Ammon's horn (tissue), 1 donor: ENCODE measurements around the gene CTBP2.
"Not testable (repeated sequence)": the region's sequence is repeated elsewhere in the genome, so short reads cannot be mapped to it uniquely, and the experiment has no call there.

Source experiments
- DNase-seq: peaks from one replicate; pipeline ENCODE4 v3.0.0-alpha.2; 2016; ENCODE audit warnings: low spot score

Gene CTBP2

DNA sequence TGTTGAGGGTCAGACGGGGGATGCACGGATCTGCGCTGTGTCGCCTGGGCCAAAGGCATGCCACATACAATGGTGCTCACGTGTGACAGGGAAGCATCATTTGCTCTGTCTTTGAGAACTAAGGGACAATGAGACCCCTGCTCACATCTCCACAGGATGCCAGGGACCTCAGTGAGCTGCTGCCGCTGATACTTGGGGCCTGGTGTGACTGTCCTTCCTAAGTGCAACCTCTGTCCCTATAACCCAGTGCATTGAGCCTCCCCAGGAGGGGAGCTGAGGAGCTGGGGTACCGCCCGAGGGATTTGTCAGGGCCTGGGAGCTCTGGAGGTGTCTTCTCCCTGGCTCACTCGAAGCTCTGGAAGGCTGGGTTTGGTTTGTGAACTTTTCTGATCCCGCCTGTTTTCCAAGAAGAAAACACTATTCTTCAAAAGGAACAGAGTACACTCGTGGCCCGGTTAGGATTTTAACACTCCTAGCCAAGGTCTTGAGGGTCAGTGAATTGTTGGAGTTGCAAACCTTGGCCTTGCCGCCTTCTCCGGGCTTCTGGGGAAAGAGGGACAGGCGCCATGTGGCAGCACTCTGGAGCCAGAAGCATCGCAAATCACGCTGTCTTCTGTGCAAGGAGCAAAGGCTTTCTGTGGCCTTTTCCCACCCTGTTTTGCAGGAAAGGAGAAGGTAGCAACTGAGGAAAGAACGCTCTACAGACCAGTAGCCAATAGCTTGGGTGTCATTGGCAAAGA is 26.2 kb upstream of the CTBP2 start:
- DNase-seq: no peak

DNA sequence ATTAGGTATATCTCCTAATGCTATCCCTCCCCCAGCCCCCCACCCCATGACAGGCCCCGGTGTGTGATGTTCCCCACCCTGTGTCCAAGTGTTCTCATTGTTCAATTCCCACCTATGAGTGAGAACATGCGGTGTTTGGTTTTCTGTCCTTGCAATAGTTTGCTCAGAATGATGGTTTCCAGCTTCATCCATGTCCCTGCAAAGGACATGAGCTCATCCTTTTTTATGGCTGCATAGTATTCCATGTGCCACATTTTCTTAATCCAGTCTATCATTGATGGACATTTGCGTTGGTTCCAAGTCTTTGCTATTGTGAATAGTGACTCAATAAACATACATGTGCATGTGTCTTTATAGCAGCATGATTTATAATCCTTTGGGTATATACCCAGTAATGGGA is 18.7 kb upstream of the CTBP2 start:
- not testable (repeated sequence) for DNase-seq

DNA sequence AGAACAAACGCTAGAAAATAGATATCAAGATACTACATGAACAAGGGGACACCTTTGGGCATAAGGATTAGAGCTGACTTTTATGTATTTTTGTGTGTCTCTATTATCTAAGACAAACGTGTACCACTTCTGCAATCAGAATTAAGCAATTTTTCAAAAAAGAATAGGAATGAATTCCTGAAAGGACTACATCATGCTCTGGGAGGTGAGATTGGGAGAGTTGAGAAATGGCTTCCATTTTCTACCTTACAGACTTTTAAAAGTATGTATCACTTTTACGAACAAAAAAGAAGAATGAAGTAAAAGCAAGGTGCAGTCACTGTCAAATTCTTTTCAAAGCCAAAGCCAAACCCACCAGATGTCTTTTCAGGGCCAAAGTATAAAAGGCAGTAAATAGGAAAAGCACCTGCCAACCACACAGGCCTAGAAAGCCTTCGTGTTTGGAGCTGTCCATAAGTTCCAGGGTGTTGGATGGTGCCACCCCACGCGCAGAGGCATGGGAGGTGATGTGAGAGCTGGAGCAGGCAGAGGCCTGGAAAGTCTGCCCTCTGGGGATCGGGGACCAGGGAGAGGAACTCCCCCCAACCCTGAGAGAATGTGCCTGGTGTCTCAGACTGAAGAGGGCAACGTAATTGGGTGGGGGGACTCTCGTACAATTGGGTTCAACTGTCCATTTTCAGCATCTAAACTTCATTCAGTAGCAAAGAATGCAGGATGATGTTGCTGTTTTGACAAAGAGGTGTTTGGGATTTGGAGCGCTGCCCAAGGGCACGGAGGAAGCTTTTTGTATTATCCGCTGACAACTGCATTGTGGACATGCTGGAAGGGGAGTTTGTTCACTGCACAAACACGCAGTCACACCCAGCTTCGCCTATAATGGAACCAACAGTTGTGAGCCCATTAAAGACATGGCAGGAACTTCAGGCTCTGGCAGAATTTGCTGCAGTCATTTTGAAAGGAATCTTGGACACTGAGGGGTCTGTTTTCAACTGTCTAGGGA is 17.6 kb upstream of the CTBP2 start:
- DNase-seq: no peak

DNA sequence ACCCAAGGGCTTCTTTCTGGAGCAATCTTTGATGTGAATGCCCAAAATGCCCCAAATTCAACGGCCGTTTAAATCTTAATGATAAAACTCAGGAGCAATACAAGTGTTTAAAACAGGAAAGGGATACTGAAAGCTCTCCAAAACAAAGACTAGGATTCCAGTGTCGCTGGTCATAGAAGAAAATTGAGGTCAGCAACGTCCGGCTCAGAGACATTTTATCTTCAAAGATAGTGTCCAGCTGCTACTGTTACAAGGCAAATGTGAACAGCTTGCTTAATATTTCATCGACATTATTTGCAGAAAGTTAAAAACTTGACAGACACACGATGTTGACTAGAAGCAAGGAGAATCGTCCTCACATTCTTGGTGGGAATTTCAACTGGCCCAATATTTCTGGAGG is 15.4 kb upstream of the CTBP2 start:
- no peak for DNase-seq

DNA sequence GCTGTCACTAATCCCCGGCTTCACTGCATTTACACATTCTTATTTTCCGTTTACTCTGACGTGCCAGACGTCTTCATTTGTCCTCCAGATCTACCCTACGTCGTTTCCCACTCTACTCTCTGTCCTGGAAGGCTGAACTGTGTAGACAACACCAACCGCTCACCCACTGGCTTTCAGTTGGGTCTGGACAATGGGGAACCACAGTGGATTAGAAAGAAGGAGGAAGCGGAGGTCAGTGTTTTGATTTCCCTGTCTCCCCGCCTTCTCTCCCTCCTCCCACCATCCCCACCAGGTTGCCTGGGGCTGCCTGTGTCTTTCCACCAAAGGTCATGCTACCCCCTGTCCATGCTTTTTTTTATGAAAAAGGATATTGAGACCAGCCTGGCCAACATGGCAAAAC is 14.0 kb upstream of the CTBP2 start:
- DNase-seq: no peak

DNA sequence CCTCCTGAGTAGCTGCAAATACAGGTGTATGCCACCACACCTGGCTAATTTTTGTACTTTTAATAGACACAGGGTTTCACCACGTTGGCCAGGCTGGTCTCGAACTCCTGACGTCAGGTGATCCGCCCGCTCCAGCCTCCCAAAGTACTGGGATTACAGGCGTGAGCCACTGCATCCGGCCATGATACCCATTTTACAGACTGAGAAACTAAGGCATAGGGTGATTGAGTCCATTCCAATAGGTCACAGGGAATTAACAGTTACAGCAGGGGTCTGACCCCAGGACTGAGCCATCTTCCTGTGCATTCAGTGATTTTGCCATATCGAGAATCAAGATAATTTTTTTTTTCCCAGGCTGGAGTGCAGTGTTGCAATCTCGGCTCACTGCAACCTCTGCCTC is 12.3 kb upstream of the CTBP2 start:
- no peak for DNase-seq

DNA sequence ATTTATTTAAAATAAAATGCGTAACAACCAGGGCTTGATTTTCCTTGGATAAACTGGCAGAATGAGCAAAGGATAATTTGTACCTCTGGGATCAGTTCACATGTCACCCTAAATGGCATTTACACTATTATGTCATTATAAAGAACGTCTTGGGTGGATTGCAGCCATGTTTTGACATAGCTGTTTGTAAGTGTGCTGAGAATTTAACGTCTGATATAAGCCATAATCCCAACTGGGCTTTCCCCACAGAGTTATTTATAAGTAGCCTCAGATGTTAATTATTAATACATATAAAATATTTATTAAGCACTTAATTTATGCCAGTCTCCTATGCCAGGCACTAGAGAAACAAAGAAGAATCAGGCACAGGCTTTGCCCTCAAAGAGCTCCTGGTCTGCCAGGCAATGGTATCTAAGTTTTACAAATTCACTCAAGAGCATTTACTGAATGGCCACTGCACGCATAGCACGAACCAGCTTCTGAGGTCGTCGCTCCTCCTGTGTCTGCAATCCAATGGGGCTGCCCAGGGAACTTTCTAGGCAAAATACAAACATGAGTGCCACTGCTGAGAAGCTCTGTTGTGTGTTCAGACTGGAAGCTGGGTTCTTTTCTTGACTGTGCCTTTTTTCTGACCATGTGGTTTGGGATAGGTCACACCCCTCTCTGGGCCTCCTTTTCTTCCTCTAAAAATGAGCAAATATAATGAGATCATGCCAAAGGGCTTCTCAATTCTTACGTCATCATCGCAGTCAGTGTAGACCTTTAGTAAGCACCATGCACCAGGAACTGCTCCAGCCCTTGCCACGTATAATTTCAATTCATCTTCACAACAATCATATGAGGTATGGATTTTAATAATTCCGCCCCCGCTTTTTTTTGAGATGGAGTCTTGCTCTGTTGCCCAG is 11.3 kb upstream of the CTBP2 start:
- no peak for DNase-seq

DNA sequence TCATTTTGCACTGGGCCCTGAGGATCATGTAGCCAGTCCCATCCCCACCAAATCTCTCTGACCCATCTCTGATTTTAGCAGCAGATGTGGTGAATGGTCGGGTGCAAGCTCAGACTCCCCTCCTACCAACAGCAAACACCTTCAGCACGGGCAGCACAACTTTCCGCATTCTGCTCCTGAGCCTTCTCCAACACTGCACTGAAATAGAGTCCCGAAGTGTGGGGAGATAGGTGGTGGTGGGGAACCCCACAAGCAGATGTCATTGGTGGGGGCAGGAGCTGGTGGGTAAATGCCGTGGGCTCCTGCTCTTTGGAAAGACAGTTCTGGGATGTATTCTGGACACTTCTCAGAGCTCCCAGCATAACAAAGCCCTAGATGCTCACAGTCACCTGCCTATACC is 9.6 kb upstream of the CTBP2 start:
- DNase-seq: no peak

DNA sequence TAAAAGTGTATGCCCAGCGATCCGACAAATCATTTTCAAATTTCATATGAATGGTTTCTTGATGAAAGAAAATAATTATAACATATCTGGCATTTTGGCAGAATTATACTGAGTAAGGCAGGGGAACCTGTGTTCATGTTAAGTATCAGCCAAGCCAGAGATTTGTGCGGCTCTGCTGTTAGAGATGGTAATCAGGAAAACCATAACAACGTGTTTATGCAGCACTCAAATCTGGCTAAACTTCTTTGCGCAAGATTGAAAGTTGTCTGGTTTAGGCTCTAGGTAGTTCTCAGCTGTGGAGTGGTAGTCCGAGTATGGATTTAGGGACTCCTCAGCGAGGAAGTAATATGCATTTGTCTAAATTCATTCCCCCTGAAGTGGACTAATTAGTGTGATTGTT is 8.9 kb upstream of the CTBP2 start:
- no peak for DNase-seq

DNA sequence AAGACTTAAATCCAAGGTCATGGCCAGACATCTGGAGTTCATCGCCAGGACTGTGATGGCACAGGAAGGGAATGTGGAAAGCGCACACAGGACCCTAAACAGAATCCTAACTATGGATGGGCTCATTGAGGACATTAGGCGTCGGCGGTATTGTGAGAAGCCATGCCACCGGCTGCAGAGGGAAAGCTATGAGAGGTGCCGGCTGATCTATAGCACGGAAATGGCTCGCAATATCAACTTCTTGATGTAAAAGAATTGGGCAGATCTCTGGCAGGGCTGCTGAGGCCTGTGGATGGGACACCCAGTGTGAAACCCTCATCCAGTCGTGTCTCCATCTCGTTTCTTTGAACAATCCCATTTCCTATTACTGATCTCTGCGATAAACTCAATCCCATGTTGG is 6.3 kb upstream of the CTBP2 start:
- DNase-seq: no peak

DNA sequence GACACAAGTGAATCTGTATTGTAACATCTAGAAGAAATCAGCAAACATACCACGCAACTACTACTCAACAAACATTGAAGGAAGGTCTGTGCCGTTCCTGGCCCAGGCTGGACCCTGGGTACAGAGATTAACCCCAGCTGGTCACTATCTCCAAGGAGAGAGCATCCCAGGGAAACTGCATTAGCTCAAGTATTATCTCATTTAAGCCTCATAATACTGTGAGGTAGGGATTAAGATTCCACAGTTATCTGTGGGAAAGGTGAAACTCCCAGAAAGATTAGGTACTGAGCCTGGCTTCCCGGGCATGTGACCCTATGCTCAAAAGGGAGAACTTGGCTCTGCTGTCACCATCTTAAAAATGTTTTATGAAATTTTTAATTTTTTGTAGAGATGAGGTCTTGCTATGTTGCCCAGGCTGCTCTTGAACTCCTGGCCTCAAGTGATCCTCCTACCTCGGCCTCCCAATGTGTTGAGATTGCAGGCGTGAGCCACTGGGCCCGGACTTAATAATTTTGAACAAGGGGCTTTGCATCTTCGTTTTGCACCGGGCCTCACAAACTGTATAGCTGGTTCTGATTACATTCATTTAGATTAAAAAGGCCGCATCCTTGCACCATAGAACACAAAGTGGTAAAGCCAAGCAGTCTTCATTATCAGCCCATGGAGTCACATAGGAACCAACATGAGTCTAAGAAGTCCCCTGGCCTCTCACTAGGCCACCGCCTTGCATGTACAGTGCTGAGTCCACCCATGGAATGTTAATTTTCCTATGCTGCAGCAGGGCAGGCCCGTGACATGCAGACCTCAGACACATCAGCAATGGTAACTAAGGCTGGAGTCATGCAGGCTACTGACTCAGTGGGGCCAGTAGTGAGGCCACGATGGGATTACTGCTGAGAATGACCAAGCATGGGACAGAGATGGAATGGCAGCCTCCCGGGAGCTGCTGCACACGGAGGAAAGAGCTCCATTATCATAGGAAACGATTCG is 5.5 kb upstream of the CTBP2 start:
- DNase-seq: no peak

DNA sequence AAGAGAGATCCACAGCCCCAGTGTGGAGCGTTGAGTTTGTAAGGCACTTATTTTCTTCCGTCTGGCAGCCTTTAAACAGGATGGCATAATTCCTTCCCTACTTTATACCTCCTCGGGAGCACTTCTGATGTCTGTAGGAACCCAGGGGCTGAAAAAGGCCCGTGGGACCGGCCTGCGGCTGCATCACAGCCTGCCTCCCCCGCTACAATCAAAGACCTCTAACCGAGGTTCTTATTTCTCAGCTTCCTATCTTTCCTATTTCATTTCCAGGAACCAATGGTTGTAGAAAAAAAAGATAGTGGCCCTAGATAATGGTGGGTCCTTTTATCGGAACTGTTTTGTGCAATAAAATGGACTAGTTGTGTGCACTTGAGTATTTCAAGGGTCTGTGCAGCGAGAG is 4.1 kb upstream of the CTBP2 start:
- no peak for DNase-seq

DNA sequence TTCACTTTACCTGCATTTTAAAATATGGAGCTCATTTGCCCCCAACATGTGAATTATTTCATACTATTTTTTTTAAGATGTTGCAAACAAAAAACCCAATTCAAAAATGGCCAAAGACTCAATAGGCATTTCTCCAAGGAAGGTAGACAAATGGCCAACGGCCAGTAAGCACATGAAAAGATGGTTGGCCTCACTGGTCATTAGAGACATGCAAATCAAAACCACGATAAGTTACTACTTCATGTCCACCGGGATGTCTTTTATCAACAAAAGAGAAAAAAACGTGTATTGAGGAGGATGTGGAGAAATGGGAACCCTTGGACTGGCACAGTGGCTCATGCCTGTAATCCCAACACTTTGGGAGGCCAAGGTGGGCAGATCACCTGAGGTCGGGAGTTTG is 3.4 kb upstream of the CTBP2 start:
- no peak for DNase-seq

DNA sequence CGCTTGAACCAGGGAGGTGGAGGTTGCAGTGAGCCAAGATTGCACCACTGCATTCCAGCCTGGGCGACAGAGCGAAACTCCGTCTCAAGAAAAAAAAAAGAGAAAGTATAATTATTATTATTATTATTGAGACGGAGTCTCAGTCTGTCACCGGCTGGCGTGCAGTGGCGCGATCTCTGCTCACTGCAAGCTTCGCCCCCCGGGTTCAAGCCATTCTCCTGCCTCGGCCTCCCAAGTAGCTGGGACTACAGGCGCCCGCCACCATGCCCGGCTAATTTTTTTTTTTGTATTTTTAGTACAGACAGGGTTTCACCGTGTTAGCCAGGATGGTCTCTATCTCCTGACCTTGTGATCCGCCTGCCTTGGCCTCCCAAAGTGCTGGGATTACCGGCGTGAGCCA is 2.9 kb upstream of the CTBP2 start:
- not testable (repeated sequence) for DNase-seq

DNA sequence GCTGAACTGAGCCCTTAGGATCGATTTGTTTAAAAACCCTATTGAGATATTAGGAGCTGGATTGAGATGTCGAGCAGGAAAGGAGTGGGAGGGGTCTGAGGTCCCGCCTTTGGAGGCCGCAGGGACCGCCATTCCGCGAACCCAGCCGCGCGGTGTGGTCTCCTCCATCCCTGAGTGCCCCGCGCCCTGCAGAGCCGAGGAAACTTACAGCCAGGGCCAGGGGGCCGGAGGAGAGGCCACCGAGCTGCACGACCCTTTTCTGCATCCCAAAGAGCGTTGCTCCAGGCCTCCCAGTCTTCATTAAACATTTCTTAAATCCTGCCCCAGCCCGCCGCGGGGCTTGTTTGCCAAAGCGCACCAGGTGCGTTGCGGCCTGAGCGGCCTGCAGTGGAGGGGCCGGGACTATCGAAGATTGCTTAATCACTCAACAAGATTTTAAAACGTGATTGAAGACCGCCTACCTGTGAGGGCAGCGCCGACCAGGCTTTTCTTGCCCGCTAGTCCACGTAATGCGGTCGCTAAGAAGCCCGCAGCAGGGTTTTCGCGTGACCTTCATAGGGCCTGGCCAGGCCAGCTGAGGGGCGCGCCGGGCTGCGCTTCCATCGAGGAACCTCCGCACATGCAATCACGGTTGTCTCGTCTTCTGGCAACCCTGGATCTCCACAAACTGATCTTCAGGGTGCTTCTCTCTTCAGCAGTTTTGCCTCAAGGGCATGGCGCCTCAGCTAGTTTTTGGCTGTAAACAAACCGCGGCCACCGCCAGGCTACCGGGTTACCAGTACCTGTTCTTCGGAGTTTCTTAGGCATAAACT is 2.0 kb upstream of the CTBP2 start:
- DNase-seq: no peak

DNA sequence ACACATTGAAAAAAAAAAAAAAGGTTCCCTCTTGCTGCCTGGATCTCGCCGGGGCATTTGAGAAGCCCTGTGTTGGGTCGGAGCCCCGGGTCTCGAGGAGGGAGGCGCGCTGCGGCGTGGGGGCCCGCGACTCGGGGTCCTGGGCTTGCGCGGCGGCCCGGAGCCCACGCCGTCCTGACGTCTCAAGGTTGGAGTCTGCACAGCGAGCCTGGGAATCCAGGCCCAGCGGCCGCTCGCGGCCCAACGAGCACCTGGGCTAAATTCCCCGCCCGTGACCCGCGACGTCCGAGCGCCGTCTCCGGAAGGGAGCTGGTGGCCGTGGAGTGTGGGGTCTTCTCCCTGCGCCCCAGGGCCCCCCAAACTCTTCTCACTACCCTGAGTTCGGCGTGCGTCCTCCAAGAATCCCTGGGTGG is 1.4 kb upstream of the CTBP2 start:
- DNase-seq: no peak

DNA sequence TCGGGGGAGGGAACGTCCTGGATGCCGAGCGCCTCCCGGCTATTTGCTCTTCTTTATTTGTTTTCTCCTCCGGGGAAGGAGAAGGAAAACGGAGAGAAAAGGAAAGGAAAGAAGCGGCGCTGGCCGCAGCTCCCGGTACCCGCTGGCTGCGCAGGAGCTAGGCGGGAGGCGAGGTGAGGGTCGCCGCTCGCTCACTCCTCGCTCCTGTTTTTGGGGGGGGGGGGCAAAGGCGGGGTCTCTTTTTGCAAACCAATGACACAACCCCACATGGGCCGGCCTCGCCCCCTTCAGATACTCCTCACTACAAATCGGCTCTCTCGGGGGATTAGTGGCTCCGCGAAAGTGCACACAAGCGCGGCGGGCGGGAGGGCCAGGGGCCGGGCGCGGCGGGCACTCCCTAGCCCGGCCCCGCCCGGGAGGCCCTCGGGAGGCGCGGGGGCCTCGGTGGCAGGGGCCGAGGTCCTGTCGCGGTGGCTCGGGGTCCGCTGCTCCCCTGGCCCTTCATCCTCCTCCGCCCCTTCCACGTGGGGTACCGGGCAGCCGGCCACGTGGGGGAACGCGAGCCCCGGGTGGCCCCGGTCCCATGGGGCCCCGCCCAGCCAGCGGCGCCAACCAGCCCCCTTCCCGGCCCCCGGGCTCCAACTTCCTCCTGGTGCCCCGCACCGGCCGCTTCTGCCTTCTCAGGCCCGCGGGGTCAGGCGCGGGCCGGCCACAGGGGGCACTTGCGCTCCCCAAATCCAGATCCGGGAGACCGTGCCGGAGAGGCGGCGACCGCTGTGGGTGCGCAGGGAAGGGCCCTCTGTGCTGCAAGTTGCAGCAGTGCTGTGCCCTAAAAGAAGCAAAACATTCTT is 718 bp upstream of the CTBP2 start:
- peak; percentile 71 for DNase-seq

DNA sequence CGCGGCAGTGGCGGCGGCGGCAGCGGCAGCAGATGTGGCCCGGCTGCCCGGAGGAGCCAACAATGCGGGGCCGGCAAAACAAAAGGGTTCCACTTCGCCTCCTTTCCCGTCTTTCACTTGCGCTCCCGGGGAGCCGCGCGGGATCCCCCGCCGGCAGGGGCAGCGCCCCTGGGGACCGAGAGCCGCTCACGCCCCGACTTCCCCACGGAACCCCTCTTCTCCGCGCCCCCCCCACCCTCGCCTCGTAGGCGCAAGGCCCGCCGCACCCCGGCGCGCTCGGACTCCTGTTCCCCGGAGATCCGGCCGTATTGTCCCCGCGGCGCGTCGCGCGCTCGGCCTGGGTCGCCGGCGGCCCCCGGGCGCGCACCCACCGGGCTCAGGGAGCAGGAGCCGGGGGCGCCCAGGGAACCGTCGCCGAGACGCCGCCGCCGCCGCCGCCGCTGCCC is 854 bp downstream of the CTBP2 start:
- no peak for DNase-seq
